Fibroblast of peridontal ligament (primary cell): ENCODE measurements around the gene SLAMF7.
"Not testable (repeated sequence)": the region's sequence is repeated elsewhere in the genome, so short reads cannot be mapped to it uniquely, and the experiment has no call there.

Experiments used
- DNase-seq: peaks from one replicate; pipeline ENCODE4 v3.0.0-alpha.2; 2010; ENCODE audit errors: extremely low read depth

SLAMF7 gene

GRCh38 chr1:160774886-160775719 lies 36.1 kb downstream of the SLAMF7 start:
- DNase-seq: no peak

GRCh38 chr1:160776178-160776577 lies 37.1 kb downstream of the SLAMF7 start:
- no peak for DNase-seq

- DNase-seq: no peak
Measured at GRCh38 chr1:160777486-160778089, 38.5 kb downstream of the SLAMF7 start.

GRCh38 chr1:160778976-160779375 lies 39.9 kb downstream of the SLAMF7 start:
- no peak for DNase-seq

GRCh38 chr1:160779626-160780397 lies 40.8 kb downstream of the SLAMF7 start:
- DNase-seq: no peak

- DNase-seq: no peak
Measured at GRCh38 chr1:160780398-160780755, 41.3 kb downstream of the SLAMF7 start.

DNA sequence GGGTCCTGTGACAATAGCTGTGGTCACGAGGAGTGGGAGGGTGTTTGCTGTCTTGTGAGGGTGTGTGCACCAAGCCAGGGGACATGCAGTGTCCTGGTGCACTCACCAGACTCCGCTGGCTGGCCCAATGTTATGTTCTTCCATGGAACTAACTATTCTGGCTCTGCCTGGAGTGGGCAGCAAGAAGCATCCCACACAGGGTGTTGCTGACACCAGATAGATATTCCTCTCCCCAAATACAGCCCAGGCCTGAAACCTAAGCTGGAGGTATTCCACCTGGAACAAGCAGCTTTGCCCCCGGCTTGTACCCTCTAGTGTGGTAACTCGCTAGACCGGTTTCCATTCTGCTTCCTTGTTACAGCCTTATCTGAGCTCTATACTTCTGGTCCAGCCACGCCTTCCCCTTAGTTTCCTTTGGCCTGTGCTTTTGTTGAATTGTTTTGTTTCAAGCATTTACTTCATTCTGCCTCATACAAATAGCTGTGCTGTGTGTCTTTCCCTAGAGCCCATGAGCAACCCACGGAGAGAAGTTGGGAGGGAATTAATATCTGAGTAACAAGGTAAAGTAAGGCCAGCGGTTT lies 42.2 kb downstream of the SLAMF7 start:
- DNase-seq: no peak

DNA sequence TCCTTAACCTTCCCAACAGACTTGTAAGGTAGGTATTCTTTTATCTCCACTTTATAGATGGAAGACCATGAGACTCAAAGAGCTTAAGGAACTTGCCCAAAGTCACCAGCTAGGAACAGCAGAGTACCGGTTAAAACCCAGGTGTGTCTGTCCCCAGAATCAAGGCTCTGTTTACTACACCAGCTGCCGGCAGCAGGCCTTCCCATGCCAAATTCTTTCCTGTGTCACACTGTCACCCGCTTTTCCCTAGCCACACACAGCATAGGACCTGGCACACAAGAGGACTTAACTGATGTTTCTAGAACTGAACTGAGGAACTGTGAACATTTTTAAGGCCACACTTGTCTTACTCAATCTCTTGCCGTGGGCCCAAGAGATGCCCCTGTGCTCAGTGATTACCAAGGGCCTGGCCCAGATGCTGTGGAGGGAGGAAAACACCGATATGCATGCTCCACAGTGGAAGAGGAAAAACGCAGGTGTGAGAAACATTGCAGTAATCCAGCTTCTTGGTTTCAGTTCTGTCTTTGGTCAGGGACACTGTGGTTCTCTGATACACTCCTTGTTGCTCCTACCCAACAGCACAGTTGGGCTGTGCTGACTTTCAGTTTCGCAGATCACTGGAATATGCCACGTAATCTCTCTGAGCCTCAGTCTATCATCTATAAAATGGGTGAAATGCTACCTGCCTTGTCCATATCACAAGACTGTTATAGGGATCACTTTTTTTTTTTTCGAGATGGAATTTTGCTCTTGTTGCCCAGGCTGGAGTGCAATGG lies 43.1 kb downstream of the SLAMF7 start:
- no peak for DNase-seq

DNA sequence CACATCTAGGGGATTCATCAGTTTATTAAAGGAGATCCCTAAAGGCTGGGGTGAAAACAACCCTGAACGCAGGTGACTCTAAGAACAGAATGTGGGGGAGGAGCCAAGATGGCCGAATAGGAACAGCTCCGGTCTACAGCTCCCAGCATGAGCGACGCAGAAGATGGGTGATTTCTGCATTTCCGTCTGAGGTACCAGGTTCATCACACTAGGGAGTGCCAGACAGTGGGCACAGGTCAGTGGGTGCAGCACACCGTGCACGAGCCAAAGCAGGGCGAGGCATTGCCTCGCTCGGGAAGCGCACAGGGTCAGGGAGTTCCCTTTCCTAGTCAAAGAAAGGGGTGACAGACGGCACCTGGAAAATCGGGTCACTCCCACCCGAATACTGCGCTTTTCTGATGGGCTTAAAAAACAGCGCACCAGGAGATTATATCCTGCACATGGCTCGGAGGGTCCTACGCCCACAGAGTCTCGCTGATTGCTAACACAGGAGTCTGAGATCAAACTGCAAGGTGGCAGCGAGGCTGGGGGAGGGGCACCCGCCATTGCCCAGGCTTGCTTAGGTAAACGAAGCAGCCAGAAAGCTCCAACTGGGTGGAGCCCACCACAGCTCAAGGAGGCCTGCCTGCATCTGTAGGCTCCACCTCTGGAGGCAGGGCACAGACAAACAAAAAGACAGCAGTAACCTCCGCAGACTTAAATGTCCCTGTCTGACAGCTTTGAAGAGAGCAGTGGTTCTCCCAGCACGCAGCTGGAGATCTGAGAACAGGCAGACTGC lies 44.1 kb downstream of the SLAMF7 start:
- not testable (repeated sequence) for DNase-seq

GRCh38 chr1:160789051-160789701 lies 50.1 kb downstream of the SLAMF7 start:
- no peak for DNase-seq

- no peak for DNase-seq
Measured at GRCh38 chr1:160789702-160790611, 50.9 kb downstream of the SLAMF7 start.

- DNase-seq: no peak
Measured at GRCh38 chr1:160794376-160794775, 55.3 kb downstream of the SLAMF7 start.

- DNase-seq: no peak
Measured at GRCh38 chr1:160795951-160796383, 56.9 kb downstream of the SLAMF7 start, which contains the start of gene LY9. Gene LY9 (plus strand): TSS chr1:160796174. CDS start chr1:160796188, 14 bp downstream.

GRCh38 chr1:160797271-160797709 lies 58.2 kb downstream of the SLAMF7 start:
- no peak for DNase-seq

GRCh38 chr1:160797861-160798273 lies 58.8 kb downstream of the SLAMF7 start:
- DNase-seq: no peak

GRCh38 chr1:160798439-160798838 lies 59.4 kb downstream of the SLAMF7 start:
- no peak for DNase-seq

DNA sequence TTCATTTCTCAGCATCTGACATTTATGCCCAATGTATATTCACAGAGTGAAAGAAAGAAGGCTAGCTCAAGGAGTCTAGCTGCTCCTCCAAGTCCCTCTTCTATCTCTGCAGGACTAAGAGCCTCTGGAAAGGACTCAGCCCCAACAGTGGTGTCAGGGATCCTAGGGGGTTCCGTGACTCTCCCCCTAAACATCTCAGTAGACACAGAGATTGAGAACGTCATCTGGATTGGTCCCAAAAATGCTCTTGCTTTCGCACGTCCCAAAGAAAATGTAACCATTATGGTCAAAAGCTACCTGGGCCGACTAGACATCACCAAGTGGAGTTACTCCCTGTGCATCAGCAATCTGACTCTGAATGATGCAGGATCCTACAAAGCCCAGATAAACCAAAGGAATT lies 60.6 kb downstream of the SLAMF7 start:
- DNase-seq: no peak

DNA sequence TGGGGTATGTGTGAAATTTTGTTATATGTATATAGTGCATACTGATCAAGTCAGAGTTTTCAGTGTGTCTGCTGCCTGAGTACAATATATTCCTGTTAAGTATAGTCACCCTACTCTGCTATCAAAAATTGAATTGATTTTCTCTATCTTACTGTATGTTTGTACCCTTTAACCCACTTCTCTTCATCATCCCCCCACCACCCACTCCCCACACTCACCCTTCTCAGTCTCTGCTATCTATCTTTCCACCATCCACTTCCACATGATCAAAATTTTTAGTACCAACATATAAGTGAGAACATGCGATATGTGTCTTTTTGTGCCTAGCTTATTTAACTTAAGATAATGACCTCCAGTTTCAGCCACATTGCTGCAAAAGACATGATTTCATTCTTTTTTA lies 61.1 kb downstream of the SLAMF7 start:
- DNase-seq: no peak
